ENCODE results near the gene PRUNE1.
A peak's percentile ranks its signal among the peaks of the same experiment; 100 is the strongest.

PRUNE1 gene

DNA sequence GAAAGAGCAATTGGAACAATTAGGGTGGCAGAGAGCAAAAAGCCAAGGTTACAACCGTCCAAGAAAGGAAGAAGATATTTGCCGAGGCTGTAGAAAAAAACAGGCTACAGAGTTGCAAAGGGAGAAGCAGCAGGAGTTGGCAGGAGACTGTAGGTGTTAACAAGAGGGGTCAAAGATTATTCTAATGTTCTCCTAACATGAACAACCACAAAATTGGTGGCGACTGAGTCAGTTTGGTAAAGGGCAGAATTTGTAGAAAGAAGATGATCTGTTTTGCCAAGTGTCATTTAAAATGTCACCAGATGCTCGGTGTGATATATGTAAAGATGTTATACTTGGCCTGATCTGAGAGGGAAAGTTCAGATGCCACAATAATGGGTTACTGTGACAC is 401 bp upstream of the PRUNE1 start:
- DNase-seq: no peak

DNA sequence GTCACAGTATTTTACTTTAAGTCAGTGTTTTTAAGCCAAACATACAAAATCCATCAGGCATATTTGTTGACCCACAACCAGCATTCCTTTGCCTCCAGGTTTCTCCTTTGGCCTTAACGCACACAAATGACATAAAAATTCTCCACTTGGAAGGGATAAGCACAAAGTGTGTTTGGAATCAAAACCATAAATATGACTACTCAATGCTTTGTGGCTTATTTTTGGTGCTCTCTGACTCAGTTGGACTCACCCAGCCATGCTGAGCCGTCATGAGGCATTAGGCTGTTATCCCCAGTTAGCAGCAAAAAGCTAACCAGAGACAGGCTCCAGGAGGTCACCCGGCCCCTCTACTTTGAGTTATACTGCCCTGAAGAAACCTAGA is 948 bp downstream of the PRUNE1 start:
- DNase-seq: no peak

DNA sequence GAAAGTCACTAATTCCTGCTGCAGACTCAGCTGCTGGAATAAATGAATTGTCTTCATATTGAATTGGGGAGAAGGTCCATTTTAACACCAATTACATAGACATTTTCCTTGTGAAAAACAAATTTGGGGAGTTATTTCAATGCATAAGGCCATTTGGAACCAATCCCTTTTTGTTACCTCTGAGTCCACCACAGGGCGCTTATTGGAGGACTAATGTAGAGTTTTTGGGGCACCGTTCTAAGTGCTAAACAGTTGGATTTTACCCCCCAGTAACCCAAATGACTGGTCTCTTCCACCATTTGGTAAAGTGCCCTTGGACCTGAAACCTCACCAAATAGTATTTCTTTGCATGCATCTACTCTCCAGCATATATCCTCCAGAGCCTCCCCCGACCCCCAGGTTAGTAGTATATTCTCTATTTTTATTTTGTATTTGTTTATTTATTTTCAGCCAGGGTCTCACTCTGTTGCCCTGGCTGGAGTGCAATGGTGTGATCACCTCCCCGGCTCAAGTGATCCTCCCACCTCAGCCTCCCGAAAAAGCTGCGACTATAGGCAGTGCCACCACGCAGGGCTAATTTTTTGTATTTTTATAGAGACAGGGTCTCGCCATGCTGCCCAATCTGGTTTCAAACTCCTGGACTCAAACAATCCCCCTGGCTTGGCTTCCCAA is 1.6 kb downstream of the PRUNE1 start:
- no peak for DNase-seq

DNA sequence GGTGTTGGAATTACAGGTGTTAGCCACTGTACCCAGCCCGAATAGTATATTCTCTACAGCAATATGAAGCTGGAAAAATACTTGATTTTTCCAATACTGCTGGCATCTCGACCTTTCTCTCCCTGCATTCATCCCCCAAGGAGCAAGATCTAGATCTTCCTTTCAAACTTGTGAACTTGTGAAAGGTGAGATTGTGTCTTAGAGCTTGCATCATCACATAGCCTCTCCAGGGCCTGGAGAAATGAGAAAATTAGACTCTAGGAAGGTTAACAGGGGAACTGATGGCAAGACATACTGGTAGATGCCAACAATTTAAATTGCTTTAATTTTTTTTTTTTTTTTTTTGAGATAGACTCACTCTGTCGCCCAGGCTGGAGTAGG is 2.1 kb downstream of the PRUNE1 start:
- no peak for DNase-seq

DNA sequence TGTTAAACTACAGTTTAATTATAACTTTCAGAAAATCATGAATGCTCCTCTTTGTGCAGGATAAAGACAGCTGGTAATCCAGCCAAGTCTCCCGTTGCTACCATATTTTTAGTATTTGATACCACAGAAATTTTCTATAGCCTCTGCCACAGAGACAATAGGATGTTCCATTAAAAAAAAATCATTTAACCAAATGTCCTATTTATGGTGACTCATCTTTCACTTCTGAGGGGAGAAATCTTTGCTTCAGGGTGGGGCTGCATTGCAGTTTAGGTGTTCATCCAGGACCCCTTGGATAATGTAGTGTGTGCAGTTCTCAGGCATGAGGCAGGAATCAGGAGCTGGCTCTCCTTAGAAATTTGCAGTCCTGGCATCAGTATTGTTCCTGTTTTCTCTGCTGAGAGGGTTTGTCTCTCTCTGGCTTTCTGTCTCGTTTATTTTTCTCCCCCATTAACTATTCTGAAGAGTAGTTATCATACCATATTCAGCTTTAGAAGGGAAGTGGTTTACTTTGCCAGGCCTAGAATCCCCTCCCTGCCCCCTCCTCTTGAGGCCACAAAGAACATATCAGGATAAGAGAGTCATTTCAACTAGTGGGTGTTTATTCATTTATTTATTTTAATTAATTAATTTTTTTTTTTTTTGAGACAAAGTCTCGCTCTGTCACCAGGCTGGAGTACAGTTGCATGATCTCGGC is 3.1 kb downstream of the PRUNE1 start:
- DNase-seq: no peak

DNA sequence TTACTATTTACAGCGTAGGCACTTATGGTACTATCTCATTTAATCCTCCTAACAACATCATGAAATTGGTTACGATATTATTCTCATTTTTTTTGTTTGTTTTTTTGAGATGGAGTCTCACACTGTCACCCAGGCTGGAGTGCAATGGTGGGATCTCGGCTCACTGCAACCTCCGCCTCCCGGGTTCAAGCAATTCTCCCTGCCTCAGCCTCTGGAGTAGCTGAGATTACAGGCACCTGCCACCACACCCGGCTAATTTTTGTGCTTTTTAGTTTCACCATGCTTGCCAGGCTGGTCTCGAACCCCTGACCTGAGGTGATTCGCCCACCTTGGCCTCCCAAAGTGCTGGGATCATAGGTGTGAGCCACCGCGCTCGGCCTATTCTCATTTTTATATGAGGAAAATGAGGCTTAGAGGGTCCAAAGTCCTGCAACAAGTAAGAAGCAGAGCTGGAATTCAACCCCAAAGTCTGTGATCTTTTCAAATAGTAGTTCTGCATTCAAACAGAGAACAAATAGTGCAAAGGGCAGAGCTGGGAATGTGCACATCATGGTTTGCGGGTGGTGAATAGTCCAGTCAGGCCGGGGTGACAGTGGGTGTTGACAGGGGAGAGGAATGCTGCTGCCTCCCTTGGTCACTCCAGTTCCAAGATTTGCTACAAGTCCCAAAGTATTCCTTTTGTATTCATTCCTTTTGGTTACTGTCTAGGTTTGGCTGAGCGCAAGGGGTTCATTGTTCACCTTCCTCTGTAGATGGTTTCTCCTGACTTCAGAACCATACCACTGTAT is 4.6 kb downstream of the PRUNE1 start:
- no peak for DNase-seq

DNA sequence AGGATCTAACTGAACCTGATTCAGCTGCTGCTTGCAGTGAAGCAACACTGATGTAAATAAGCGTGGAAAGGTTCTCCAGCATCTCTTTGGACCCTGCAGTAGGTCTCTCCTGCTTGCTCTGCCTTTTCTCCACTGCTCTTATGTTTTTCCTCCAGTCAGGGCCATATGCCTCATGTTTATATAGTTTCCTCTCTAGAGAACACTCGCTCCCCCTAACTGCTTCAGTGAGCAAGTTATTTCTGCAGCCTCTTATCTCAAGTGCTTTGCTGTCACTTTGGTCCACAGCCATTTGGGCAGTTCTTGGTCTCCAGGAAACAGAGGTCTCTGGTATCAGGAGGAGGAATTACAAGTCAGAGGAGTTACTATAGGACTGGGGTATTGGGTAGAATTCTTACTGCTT is 5.3 kb downstream of the PRUNE1 start:
- peak; percentile 92 for DNase-seq

DNA sequence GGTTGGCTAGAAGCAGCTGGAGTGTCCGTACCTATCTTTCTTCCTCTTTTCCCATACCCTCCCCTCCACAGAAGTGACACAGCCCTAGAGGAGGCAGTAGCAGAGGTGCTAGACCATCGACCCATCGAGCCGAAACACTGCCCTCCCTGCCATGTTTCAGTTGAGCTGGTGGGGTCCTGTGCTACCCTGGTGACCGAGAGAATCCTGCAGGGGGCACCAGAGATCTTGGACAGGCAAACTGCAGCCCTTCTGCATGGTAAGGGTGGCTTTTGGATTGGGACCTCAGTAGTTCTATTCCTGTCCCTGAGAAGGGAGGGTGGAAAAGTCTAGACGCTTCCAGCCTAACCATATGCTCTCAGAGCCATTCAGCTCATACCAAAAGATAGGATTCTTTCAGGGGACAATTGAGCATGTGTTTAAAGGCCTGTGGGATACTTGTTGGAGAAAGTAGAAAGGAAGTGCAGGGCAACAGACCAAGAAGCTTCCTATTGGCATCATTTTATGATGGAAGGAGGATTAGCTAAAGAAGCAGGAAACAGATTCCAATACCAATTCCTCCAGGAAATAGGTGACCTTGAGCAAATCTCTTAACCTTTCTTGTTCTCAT is 16.4 kb downstream of the PRUNE1 start:
- DNase-seq: peak; percentile 10

DNA sequence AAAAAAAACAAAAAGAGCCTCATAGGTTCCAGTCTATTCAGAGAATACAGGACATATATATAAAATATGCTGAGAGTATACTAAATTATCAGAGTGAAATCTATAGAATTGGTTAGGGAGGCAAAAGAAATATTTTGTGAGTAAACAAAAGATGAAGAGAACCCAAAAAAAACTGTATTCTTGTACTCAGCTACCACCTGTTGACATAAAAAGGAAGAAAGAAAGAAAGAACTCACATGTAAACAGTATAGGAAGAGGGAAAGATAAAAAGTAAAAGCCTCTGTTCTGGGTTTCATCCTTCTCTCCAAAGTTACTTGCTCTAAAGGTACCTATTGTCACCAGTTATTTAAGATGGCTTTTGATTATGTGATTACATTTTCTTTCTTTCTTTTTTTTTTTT is 18.2 kb downstream of the PRUNE1 start:
- DNase-seq: no peak

DNA sequence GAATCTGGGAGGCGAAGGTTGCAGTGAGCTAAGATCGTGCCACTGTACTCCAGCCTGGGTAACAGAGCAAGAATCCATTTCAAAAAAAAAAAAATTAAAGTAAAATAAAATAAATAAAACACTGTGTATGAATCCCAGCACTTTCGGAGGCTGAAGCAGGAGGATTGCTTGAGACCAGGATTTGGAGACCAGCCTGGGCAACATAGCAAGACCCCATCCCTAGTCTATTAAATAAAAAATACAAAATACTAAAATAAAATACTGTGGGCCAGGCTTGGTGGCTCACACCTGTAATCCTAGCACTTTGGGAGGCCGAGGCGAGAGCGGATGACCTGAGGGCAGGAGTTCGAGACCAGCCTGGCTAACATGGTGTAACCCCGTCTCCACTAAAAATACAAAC is 23.9 kb downstream of the PRUNE1 start:
- no peak for DNase-seq

DNA sequence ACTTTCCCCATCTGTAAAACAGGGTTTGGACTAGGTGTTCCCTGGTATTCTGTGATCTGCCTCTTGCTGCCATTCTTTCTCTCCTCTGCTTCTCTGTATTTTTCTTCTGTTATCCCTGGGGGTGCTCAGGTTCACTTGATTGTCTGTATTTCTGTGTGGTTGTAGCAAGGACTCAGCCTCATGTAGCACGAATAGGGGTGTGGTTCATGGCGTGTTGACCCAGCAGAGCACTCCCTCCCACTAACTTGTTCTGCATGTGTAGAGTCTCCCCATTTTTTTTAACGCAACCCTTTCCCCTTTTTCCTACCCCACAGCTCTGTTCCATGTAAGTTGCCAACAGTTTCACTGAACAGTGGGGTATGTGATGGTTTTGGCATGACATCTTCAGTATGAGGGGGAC is 26.9 kb downstream of the PRUNE1 start:
- no peak for DNase-seq

DNA sequence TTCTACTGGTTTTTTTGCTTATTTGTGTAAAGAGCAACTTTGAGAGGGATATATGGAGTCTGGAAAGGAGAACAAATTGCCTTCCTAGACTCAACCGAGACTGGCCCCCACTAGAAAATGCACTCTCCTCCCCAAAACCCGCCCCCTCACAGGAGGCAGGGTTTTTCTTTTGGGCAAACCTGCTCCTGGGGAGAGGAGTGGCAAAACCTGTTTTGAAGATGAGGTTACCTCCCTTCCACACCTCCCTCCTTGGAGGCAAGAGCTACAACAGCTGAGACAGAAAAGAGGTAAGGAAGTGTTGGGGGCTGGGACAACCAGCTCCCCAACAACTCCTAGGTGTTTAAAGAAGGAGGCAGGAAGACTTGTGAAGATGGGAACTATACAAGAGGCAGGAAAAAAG is 28.1 kb downstream of the PRUNE1 start, which contains the start of gene BNIPL:
BNIPL (plus strand) TSS at position 231 of the 400 bp plus-strand sequence; CDS start at position 371, 140 bp downstream.
- no peak for DNase-seq

DNA sequence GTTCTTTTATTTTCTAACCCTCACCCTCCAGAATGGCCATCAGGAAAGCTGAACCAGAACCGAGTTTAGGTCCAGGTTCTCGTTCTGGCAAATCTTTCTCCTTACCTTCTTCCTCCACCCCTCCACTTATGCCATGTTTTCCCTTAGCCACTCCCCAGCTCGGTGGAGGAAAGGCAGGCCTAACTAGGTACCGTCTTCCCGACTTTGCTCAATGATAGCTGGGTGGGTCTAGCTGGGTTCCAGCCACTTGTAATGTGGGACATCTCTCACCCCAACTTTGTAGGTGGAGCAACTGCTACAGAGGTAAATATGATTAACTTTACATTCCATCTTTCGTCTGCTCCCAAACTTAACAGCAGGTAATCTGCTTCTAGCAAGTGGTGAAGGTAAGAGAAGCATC is 28.8 kb downstream of the PRUNE1 start:
- DNase-seq: no peak

DNA sequence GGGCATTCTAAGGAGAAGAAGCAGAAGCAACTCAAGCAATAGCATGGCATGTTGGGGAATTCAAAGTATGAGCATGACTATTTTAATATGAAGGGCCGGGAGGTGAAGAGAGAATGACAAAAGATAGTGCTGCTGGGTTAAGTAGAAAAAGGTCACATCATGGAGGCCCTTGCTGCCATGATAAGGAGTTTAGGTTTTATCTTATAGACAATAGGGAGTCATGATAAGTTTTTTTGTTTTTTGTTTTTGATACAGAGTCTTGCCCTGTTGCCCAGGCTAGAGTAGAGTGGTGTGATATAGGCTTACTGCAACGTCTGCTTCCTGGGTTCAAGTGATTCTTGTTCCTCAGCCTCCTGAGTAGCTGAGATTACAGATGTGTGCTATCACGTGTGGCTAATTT is 31.3 kb downstream of the PRUNE1 start:
- DNase-seq: no peak

DNA sequence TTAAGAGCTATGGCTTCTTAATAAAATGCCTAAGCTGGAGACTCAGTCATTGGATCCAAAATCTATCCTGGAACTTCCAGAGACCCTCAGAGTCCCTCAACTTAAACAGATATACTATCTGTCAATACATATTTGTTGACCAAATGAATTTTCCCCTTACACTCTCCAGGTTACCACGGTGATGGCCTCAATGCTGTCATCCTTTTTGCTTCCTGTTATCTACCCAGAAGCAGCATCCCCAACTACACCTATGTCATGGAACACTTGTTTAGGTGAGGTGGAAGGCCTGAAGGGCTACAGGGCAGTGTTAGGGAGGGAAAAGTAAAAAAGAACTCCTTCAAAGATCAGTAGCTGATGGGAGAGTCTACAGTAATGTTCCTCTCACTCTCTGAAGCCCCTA is 34.9 kb downstream of the PRUNE1 start:
- DNase-seq: no peak

DNA sequence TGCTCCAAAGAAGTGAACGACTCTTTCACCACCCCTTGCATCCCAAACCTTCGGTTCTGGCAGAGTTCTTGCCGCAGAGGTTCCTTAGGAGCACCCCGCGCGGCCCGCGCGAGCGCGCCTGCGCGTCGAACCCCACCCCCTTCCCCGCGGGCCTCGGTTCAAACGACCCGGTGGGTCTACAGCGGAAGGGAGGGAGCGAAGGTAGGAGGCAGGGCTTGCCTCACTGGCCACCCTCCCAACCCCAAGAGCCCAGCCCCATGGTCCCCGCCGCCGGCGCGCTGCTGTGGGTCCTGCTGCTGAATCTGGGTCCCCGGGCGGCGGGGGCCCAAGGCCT is 39.3 kb downstream of the PRUNE1 start, which contains the start of gene C1orf56:
C1orf56 (plus strand) TSS at position 161 of the 334 bp plus-strand sequence; CDS start at position 258, 97 bp downstream.
- peak; percentile 69 for DNase-seq

DNA sequence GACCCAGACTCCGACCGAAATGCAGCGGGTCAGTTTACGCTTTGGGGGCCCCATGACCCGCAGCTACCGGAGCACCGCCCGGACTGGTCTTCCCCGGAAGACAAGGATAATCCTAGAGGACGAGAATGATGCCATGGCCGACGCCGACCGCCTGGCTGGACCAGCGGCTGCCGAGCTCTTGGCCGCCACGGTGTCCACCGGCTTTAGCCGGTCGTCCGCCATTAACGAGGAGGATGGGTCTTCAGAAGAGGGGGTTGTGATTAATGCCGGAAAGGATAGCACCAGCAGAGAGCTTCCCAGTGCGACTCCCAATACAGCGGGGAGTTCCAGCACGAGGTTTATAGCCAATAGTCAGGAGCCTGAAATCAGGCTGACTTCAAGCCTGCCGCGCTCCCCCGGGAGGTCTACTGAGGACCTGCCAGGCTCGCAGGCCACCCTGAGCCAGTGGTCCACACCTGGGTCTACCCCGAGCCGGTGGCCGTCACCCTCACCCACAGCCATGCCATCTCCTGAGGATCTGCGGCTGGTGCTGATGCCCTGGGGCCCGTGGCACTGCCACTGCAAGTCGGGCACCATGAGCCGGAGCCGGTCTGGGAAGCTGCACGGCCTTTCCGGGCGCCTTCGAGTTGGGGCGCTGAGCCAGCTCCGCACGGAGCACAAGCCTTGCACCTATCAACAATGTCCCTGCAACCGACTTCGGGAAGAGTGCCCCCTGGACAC is 39.8 kb downstream of the PRUNE1 start:
- peak; percentile 52 for DNase-seq

DNA sequence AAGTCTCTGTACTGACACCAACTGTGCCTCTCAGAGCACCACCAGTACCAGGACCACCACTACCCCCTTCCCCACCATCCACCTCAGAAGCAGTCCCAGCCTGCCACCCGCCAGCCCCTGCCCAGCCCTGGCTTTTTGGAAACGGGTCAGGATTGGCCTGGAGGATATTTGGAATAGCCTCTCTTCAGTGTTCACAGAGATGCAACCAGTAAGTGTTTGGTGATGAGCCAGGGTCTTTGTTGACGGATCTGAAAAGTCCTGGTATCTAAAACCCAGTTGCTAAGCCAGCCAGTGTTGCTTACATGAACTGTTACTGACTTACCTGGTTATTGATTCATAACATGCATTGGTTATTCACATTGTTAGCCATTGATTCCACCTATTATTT is 40.4 kb downstream of the PRUNE1 start:
- DNase-seq: no peak

DNA sequence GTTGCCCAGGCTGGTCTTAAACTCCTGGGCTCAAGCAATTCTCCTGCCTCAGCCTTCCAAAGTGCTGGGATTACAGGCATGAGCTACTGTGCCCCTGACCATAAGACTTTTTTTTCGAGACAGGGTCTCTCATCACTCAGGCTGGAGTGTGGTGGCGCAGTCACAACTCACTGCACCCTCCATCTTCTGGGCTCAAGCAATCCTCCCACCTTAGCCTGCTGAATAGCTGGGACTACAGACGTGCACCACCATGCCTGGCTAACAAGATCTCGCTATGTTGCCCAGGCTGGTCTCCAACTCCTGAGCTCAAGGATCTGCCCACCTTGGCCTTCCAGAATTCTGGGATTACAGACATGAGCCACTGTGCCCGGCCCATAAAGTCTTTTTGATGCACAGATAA is 41.2 kb downstream of the PRUNE1 start:
- DNase-seq: no peak

DNA sequence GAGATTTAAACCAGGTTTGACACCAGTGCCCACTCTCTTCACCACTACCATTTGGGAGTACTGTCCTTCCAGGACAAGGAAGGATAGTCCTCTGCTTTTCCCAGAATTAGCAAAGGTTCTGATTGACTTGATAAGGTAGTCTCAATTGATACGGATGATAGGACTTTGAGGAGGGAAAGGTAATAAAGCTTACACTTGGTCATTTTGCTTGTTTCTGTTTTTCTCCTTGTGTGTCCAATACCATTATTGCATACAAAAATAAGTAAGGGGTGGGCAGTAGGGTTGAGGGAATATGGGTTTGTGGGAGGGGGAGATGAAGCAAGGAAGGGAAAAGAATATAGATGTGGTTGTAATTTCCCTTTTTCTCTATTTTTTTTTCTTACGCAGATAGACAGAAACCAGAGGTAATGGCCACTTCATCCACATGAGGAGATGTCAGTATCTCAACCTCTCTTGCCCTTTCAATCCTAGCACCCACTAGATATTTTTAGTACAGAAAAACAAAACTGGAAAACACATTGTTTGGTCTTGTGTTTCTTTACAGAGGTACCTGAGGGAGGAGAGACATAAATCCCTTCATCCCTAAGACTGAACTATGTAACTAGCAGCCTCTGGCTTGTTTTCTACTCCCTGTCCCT is 41.9 kb downstream of the PRUNE1 start:
- no peak for DNase-seq

DNA sequence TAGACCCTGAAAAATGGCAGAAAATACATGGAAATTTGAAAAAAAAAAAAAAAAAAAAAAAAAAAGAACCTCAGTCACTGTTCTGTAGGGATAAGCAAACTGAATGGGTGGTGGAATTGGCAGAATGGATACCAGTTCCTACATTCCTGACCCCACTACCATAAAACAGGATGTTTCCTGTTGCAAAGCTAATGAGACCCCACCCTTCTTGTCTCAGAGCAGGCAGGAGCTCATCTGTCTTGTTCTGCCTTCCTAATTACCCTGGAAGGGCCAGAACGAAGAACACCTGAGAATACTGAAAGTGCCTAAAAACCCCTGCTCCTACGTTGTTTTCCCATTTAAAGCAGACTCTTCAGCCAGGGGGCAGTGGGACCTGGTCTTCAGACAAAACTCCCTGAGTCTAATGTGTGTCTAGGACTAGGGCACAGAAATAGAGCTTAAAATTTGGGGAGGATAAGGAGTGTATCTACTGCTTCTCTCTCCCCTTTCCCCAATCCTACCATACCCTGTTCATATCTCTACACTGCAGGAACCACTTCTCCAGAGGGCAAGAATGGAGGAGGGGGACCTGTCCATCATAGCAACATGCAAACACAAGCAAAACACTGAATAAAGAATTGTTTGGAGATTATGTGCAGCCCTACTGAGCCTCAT is 43.2 kb downstream of the PRUNE1 start:
- no peak for DNase-seq

DNA sequence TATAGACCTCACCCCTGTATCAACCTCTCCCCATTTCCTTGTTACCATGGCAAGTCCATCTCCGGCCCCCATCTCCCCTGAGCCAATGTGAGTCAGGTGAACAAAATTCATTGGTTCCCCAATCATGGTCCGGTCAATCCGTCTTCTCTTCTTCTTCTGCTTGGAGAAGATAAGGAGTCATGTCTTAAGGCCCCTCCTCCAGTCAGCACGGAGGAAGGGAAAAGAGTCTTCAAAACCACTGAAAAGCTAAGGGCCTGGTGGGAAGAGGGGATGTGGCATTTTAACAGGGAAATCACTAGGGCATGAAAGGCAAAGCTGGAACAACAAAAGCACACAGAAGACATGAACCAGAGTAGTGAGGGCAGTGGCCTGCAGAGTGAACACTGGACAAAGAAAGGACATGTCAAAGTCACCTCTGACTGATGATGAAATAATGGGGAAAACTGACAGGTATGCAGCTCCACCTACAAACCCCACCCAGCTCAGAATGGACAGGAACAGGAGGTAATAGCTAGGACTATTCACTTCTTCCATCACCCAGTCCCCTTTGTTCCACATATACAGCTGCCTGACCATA is 46.8 kb downstream of the PRUNE1 start:
- no peak for DNase-seq

All from NCI-H2171 treated with DMSO at 0.1 percent for 48 hours (cell line).